ENCODE results near the gene CACNA1C.

Gene CACNA1C

GRCh38 chr12:2052826-2053678, at the start of gene CACNA1C:
TSS of gene CACNA1C (plus strand) at chr12:2052987. CDS start at chr12:2053563, 576 bp downstream.
- in situ Hi-C loops (cut with MboI; ENCODE audit: low sequenced_read_pairs), result loop anchor here (25.0 kb wide), 1 partner anchor 534 kb away; no protein-coding TSS in a partner anchor

- in situ Hi-C loops (cut with MboI; ENCODE audit: low sequenced_read_pairs), result no loop called here
Measured at GRCh38 chr12:2003676-2004112, 49.1 kb upstream of the CACNA1C start.

GRCh38 chr12:2004113-2004929, 48.5 kb upstream of the CACNA1C start, which contains the start of gene DCP1B:
TSS of gene DCP1B (minus strand) at chr12:2004457. CDS start at chr12:2004431, 26 bp downstream.
- in situ Hi-C loops (cut with MboI; ENCODE audit: low sequenced_read_pairs), result no loop called here

GRCh38 chr12:2008677-2009076, 44.1 kb upstream of the CACNA1C start:
- in situ Hi-C loops (cut with MboI; ENCODE audit: low sequenced_read_pairs), result no loop called here

- in situ Hi-C loops (cut with MboI; ENCODE audit: low sequenced_read_pairs), result no loop called here
Measured at GRCh38 chr12:2009623-2010022, 43.2 kb upstream of the CACNA1C start.

GRCh38 chr12:2011643-2012607, 40.9 kb upstream of the CACNA1C start:
- in situ Hi-C loops (cut with MboI; ENCODE audit: low sequenced_read_pairs), result no loop called here

GRCh38 chr12:2013086-2013485, 39.7 kb upstream of the CACNA1C start:
- in situ Hi-C loops (cut with MboI; ENCODE audit: low sequenced_read_pairs), result no loop called here

- in situ Hi-C loops (cut with MboI; ENCODE audit: low sequenced_read_pairs), result no loop called here
Measured at GRCh38 chr12:2013527-2014223, 39.1 kb upstream of the CACNA1C start.

GRCh38 chr12:2014231-2014630, 38.6 kb upstream of the CACNA1C start:
- in situ Hi-C loops (cut with MboI; ENCODE audit: low sequenced_read_pairs), result no loop called here

GRCh38 chr12:2016862-2017545, 35.8 kb upstream of the CACNA1C start:
- in situ Hi-C loops (cut with MboI; ENCODE audit: low sequenced_read_pairs), result no loop called here

GRCh38 chr12:2017546-2018337, 35.0 kb upstream of the CACNA1C start:
- in situ Hi-C loops (cut with MboI; ENCODE audit: low sequenced_read_pairs), result no loop called here

- in situ Hi-C loops (cut with MboI; ENCODE audit: low sequenced_read_pairs), result no loop called here
Measured at GRCh38 chr12:2018391-2018790, 34.4 kb upstream of the CACNA1C start.

- in situ Hi-C loops (cut with MboI; ENCODE audit: low sequenced_read_pairs), result no loop called here
Measured at GRCh38 chr12:2019126-2019525, 33.7 kb upstream of the CACNA1C start.

- in situ Hi-C loops (cut with MboI; ENCODE audit: low sequenced_read_pairs), result no loop called here
Measured at GRCh38 chr12:2020511-2020910, 32.3 kb upstream of the CACNA1C start.

- in situ Hi-C loops (cut with MboI; ENCODE audit: low sequenced_read_pairs), result no loop called here
Measured at GRCh38 chr12:2023365-2023764, 29.4 kb upstream of the CACNA1C start.

GRCh38 chr12:2027351-2027750, 25.4 kb upstream of the CACNA1C start:
- in situ Hi-C loops (cut with MboI; ENCODE audit: low sequenced_read_pairs), result no loop called here

- in situ Hi-C loops (cut with MboI; ENCODE audit: low sequenced_read_pairs), result no loop called here
Measured at GRCh38 chr12:2029851-2030250, 22.9 kb upstream of the CACNA1C start.

GRCh38 chr12:2032506-2032905, 20.3 kb upstream of the CACNA1C start:
- in situ Hi-C loops (cut with MboI; ENCODE audit: low sequenced_read_pairs), result no loop called here

All from HL-60/S4 treated with phorbol 12-myristate 13-acetate at 8.2 ng/mL for 4 days and 3 days (cell line).